Activated naive CD8-positive, alpha-beta T cell treated with anti-CD3 and anti-CD28 coated beads, Interleukin-2, amount 50 U/mL, for 24 hours (primary cell): ENCODE measurements around the gene SMIM28.

Experiments used
- ATAC-seq: fragments of 150-1000 bp; cut with Tn5 transposase; one replicate; pipeline ENCODE4 v1.10.0; 2021
- DNase-seq: peaks from one replicate; pipeline ENCODE4 v3.0.0; 2021
- H3K27ac Mint-ChIP-seq: one replicate; pipeline ENCODE4 v1.8.0; 2021; ENCODE audit warnings: mild to moderate bottlenecking, mixed read lengths
- H3K27me3 Mint-ChIP-seq: one replicate; pipeline ENCODE4 v1.8.0; 2021; ENCODE audit warnings: mixed read lengths
- H3K36me3 Mint-ChIP-seq: one replicate; pipeline ENCODE4 v1.8.0; 2021; ENCODE audit warnings: low read depth, mixed read lengths
- H3K4me1 Mint-ChIP-seq: one replicate; pipeline ENCODE4 v1.8.0; 2021; ENCODE audit warnings: mixed read lengths
- H3K4me3 Mint-ChIP-seq: one replicate; pipeline ENCODE4 v1.8.0; 2021; ENCODE audit warnings: mild to moderate bottlenecking, moderate library complexity, mixed read lengths
- H3K9me3 Mint-ChIP-seq: one replicate; pipeline ENCODE4 v1.8.0; 2021; ENCODE audit warnings: mixed read lengths

SMIM28 gene

DNA sequence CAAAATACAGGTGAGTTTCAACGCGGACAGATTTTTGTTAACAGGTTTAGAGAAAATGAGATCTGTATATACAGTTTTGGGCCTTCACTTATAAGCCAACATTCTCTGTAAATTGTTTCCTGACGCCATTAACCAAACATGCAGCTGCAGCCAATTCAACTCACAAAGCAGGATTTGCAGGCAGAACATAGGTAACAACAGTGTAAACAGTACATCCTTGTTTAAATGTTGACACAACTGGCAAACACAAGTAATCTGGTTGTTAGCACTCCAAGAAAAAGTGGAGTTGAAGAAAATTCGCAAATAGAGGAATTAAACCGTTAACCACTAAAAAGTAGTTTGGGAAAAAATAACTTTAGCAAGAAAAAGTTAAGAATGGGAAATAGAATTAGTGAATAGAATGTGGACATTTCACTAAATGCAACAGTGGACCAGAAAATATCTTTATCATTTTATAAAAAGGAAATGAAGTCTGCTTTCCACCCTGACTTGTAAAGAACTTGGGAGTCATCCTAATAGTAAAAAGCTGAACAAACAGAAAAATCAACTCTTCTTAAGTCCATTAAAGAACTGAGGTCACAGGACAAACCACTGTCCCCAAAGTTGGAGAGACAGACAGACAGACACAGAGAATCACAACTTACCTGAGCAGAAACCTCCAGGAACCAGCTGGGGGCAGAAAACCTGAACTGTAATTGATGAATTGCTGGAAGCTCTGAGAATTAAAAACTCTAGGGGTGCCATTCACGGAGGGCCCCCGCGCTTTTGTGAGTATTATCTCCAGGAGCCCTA lies 10.1 kb downstream of the SMIM28 start:
- H3K4me3 Mint-ChIP-seq = no peak overlapping the region
- peaks cover 3% of the 10 kb centered on the region for H3K27me3 Mint-ChIP-seq
- no peaks in the 10 kb centered on the region for H3K9me3 Mint-ChIP-seq
- no peaks in the 10 kb centered on the region for H3K36me3 Mint-ChIP-seq
- no peak for ATAC-seq
- H3K27ac Mint-ChIP-seq = no peak overlapping the region
- DNase-seq = no peak
- no peaks in the 10 kb centered on the region for H3K4me1 Mint-ChIP-seq

DNA sequence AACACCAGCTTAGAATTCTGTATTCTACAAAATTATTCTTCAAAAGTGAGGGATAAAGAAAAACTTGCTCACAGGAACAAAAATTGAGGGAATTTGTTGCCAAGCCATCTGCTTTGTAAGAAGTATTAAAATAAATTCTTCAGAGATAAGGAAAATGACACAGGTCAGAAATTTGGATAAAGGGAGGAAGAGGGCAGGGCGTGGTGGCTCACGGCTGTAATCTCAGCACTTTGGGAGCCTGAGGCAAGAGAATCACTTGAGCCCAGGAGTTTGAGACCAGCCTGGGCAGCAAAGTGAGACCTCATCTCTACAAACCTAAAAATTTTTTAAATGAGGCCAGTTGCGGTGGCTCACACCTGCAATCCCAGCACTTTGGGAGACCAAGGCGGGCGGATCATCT lies 11.8 kb downstream of the SMIM28 start:
- no peak overlapping the region for H3K4me3 Mint-ChIP-seq
- H3K4me1 Mint-ChIP-seq = peaks cover 6% of the 10 kb centered on the region
- no peaks in the 10 kb centered on the region for H3K36me3 Mint-ChIP-seq
- no peak overlapping the region for H3K27ac Mint-ChIP-seq
- DNase-seq = no peak
- H3K9me3 Mint-ChIP-seq = no peaks in the 10 kb centered on the region
- peaks cover 2% of the 10 kb centered on the region for H3K27me3 Mint-ChIP-seq
- no peak for ATAC-seq

GRCh38 chr6:138393871-138394783 lies 16.4 kb downstream of the SMIM28 start:
- Mint-ChIP-seq H3K36me3 (no peaks in the 10 kb centered on the region), H3K4me1 (peaks cover 6% of the 10 kb centered on the region), H3K27me3 (no peaks in the 10 kb centered on the region), H3K4me3 (no peak overlapping the region), H3K27ac (no peak overlapping the region), H3K9me3 (no peaks in the 10 kb centered on the region)
- DNase-seq (no peak), ATAC-seq (no peak)

- ATAC-seq (no peak), DNase-seq (no peak)
- peaks cover 2% of the 10 kb centered on the region for H3K27me3 Mint-ChIP-seq
- no peaks in the 10 kb centered on the region for H3K36me3 Mint-ChIP-seq
- no peaks in the 10 kb centered on the region for H3K9me3 Mint-ChIP-seq
- H3K27ac Mint-ChIP-seq = no peak overlapping the region
- H3K4me1 Mint-ChIP-seq = peaks cover 9% of the 10 kb centered on the region
- H3K4me3 Mint-ChIP-seq = no peak overlapping the region
Observed at GRCh38 chr6:138396709-138397108, 19.0 kb downstream of the SMIM28 start.

GRCh38 chr6:138397128-138398122 lies 19.7 kb downstream of the SMIM28 start:
- H3K36me3 Mint-ChIP-seq = no peaks in the 10 kb centered on the region
- H3K4me3 Mint-ChIP-seq = no peak overlapping the region
- no peaks in the 10 kb centered on the region for H3K9me3 Mint-ChIP-seq
- H3K4me1 Mint-ChIP-seq = peaks cover 9% of the 10 kb centered on the region
- H3K27ac Mint-ChIP-seq = no peak overlapping the region
- no peak for DNase-seq
- peaks cover 2% of the 10 kb centered on the region for H3K27me3 Mint-ChIP-seq
- ATAC-seq = no peak

DNA sequence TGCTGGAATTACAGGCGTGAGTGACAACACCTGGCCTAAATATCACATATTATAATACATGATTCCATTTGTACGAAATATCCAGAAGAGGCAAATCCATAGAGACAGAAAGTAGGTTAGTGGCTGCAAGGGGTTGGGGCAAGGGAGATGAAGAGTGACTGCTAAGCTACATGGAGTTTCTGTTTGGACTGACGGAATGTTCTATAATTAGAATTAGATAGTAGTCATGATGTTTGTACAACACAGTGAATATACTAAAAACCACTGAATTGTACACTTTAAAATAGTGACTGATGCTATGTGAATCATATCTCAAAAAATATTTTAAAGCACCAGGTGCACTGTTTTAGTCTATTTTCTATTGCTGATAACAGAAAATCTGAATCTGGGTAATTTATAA lies 22.6 kb downstream of the SMIM28 start:
- Mint-ChIP-seq H3K4me3 (no peak overlapping the region), H3K36me3 (peaks cover 4% of the 10 kb centered on the region), H3K27me3 (peaks cover 2% of the 10 kb centered on the region), H3K27ac (no peak overlapping the region), H3K4me1 (peaks cover 13% of the 10 kb centered on the region), H3K9me3 (no peaks in the 10 kb centered on the region)
- ATAC-seq = no peak
- no peak for DNase-seq

GRCh38 chr6:138401960-138402837 lies 24.5 kb downstream of the SMIM28 start:
- peaks cover 4% of the 10 kb centered on the region for H3K36me3 Mint-ChIP-seq
- peaks cover 2% of the 10 kb centered on the region for H3K27me3 Mint-ChIP-seq
- no peaks in the 10 kb centered on the region for H3K9me3 Mint-ChIP-seq
- no peak for DNase-seq
- peaks cover 17% of the 10 kb centered on the region for H3K4me1 Mint-ChIP-seq
- no peak for ATAC-seq
- H3K4me3 Mint-ChIP-seq = peak overlapping the region; percentile 2
- no peak overlapping the region for H3K27ac Mint-ChIP-seq

- peaks cover 17% of the 10 kb centered on the region for H3K4me1 Mint-ChIP-seq
Observed at GRCh38 chr6:138402838-138403187, 25.1 kb downstream of the SMIM28 start.

DNA sequence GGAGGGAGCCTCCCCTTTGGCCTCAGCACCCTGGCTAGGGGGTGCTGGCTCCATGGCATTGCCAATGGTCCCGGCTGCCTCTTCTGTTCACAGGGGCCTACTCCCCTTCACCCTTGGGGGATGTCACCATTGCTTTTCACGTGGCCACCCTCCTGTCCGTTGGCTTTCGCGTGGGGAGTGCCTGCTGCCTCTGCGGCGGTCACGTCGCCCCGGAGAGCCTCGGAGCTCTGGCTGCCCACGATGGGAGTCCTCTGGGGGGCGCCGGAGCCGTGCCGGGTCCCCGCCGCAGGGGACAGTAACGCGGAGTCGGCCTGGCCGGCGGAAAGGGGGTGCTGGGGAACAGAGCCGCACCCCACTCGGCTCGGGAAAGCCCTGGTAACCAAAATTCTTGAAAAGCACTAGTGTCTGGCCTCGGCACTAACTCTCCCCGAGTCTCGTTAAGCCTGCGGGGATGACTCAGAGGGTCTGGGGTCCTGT lies 25.7 kb downstream of the SMIM28 start:
- Mint-ChIP-seq H3K27me3 (peaks cover 2% of the 10 kb centered on the region), H3K4me3 (peak overlapping the region; percentile 78), H3K36me3 (peaks cover 12% of the 10 kb centered on the region), H3K9me3 (no peaks in the 10 kb centered on the region), H3K27ac (peak overlapping the region; percentile 76), H3K4me1 (peaks cover 17% of the 10 kb centered on the region)
- ATAC-seq (peak; percentile 26), DNase-seq (peak; percentile 44)

More at GRCh38 chr6:138402838-138403187, 25.1 kb downstream of the SMIM28 start:
- Mint-ChIP-seq H3K9me3 (no peaks in the 10 kb centered on the region), H3K27me3 (peaks cover 2% of the 10 kb centered on the region), H3K27ac (peak overlapping the region; percentile 76), H3K4me3 (peak overlapping the region; percentile 78), H3K36me3 (peaks cover 9% of the 10 kb centered on the region)
- DNase-seq (no peak), ATAC-seq (no peak)

DNA sequence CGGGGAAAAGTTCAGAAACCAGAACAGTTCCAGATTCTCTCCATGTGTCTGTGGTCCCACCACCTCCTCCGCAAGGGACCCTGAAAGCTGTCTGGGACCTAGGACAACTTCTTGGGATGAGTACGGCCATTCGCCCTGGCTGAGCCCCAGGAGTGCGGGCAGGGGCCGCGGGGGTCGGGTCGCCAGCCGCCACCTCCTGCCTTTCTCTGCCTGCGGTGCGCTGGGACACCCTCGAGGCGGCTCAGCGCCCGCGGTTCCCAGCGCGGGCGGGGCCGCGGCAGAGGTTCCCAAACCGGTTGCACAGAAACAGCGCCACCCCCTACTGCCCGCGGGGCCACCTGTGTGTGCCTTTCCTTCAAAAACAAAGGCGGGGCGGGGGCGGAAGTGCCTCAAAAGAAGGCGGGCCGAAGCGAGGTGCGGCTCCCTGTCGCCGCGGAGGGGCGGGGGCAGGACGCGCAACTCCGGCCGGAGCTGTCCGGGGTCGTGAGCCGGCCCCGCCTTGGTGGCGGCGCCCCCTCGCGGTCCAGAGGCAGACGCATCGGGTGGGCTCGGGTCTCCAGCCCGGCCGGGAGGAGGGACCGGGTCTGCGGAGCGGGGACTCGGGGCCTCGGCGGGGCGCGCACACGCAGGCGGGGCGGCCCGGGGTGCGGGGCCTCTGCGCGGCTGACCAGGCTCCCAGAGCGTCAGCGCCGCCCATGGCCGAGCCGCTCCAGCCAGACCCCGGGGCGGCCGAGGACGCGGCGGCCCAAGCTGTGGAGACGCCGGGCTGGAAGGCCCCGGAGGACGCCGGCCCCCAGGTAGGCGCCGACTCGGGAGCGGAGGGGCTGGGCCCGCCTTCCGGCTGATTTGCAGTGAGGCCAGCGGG lies 26.3 kb downstream of the SMIM28 start, which contains the start of gene HEBP2:
Gene HEBP2 (plus strand): TSS at position 423 of the 865 bp plus-strand sequence. CDS start 273 bp downstream, at position 696.
- DNase-seq (peak; percentile 93), ATAC-seq (peak; percentile 88)
- peak within 1 kb of the TSS; percentile 76 for H3K27ac Mint-ChIP-seq
- H3K9me3 Mint-ChIP-seq = no peaks in the 10 kb centered on the region
- H3K4me1 Mint-ChIP-seq = peaks cover 17% of the 10 kb centered on the region
- H3K27me3 Mint-ChIP-seq = peaks cover 2% of the 10 kb centered on the region
- peak within 1 kb of the TSS; percentile 80 for H3K4me3 Mint-ChIP-seq
- peaks cover 17% of the 10 kb centered on the region for H3K36me3 Mint-ChIP-seq

- peak; percentile 31 for DNase-seq
- Mint-ChIP-seq H3K27ac (peak overlapping the region; percentile 58), H3K36me3 (peaks cover 25% of the 10 kb centered on the region), H3K27me3 (peaks cover 2% of the 10 kb centered on the region), H3K4me3 (peak overlapping the region; percentile 80), H3K4me1 (peaks cover 17% of the 10 kb centered on the region), H3K9me3 (no peaks in the 10 kb centered on the region)
- ATAC-seq = peak; percentile 12
Observed at GRCh38 chr6:138404666-138405337, 27.1 kb downstream of the SMIM28 start.

GRCh38 chr6:138405816-138406413 lies 28.2 kb downstream of the SMIM28 start:
- H3K4me3 Mint-ChIP-seq = no peak overlapping the region
- DNase-seq (no peak), ATAC-seq (no peak)
- H3K4me1 Mint-ChIP-seq = peaks cover 21% of the 10 kb centered on the region
- H3K9me3 Mint-ChIP-seq = no peaks in the 10 kb centered on the region
- H3K36me3 Mint-ChIP-seq = peaks cover 32% of the 10 kb centered on the region
- H3K27me3 Mint-ChIP-seq = peaks cover 2% of the 10 kb centered on the region
- no peak overlapping the region for H3K27ac Mint-ChIP-seq
